ENCODE results near the gene C1QL1. TPM values are rescaled to one million over a fixed set of nuclear protein-coding genes. Genes with fewer than 3 reads are reported as not detected.

C1QL1 gene
- total and polyA plus RNA-seq, 2 of the 13 experiments (the other 11 are each of a cell fraction or from before 2014, with no cell fraction given) = 0.11 TPM

DNA sequence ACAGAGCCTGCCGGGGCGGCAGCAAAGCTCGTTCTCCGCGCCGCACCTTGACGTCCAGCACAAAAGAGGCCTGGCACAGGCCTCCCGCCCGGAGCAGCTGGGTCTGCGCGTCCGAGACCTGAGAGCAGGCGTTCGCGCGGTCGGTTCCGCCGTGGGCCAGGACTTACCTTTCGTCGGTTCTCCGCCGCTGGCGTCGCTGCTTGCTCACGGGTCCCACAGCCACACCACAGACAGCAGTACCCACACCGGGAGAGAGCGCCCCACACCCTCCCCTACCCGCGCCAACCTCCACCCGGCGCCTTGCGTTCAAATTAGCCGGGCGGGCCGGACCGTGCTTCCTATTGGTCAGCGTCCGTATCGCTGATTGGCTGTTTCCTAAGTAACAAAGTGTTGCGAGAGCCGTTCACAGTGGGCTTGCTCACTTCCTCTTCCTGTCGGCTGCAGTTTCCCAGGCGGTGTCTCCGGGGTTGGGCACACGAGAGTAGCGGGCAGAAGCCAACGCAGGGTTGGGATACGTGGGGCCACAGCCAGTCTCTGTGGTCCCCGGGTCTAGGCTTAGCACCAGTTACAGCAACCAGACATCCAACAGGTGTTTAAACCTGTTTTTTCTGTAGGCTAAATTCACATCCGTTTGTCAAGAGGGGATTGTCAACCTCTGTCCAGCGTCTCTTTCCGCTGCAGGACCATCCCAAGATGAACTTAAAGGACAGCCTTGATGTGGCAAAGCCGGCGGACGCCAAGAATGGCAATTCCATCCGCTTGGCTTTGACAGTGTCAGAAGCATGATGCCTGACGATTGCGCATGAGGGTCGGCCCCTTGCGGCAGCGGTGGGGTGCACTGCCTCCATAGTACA is 20.4 kb downstream of the C1QL1 start, which contains the start of gene KIF18B (continued):
- TF ChIP-seq TSC22D2 (CRISPR knock-in tag; IDR thresholded peaks at IDR 0.05; ENCODE audit: borderline replicate concordance) (0 out of 2 replicates have a peak, but pooled peaks have one; percentile 43), HOXA7 (CRISPR knock-in tag; IDR thresholded peaks at IDR 0.05) (no peak), ZNF34 (CRISPR knock-in tag; IDR thresholded peaks at IDR 0.05; ENCODE audit: borderline replicate concordance) (0 out of 2 replicates have a peak, but pooled peaks have one; percentile 48), MYNN (CRISPR knock-in tag; IDR thresholded peaks at IDR 0.05; ENCODE audit: low read depth) (no peak), SMAD3 (CRISPR knock-in tag; IDR thresholded peaks at IDR 0.05) (no peak), PHF8 (CRISPR knock-in tag; IDR thresholded peaks at IDR 0.05) (peak; percentile 84), SRSF9 (IDR thresholded peaks at IDR 0.05; ENCODE audit: borderline replicate concordance, insufficient read depth, low read depth, low read length, poor library complexity, severe bottlenecking) (no peak), KDM3A (CRISPR knock-in tag; IDR thresholded peaks at IDR 0.05; ENCODE audit: low read depth) (no peak), GATAD1 (CRISPR knock-in tag; IDR thresholded peaks at IDR 0.05) (peak; percentile 91), TRIM24 (CRISPR knock-in tag; IDR thresholded peaks at IDR 0.05) (no peak), MED13 (CRISPR knock-in tag; IDR thresholded peaks at IDR 0.05) (peak; percentile 22; the same call in 1 of the 2 replicates), FOSL1 (CRISPR knock-in tag; IDR thresholded peaks at IDR 0.05; ENCODE audit: borderline replicate concordance) (no peak), ZNF256 (CRISPR knock-in tag; conservative IDR thresholded peaks at IDR 0.05) (peak; percentile 41; the same call in 1 of the 2 replicates), KMT2B (CRISPR knock-in tag; IDR thresholded peaks at IDR 0.05) (peak; percentile 90)
- TF ChIP-seq, protein P1, sequence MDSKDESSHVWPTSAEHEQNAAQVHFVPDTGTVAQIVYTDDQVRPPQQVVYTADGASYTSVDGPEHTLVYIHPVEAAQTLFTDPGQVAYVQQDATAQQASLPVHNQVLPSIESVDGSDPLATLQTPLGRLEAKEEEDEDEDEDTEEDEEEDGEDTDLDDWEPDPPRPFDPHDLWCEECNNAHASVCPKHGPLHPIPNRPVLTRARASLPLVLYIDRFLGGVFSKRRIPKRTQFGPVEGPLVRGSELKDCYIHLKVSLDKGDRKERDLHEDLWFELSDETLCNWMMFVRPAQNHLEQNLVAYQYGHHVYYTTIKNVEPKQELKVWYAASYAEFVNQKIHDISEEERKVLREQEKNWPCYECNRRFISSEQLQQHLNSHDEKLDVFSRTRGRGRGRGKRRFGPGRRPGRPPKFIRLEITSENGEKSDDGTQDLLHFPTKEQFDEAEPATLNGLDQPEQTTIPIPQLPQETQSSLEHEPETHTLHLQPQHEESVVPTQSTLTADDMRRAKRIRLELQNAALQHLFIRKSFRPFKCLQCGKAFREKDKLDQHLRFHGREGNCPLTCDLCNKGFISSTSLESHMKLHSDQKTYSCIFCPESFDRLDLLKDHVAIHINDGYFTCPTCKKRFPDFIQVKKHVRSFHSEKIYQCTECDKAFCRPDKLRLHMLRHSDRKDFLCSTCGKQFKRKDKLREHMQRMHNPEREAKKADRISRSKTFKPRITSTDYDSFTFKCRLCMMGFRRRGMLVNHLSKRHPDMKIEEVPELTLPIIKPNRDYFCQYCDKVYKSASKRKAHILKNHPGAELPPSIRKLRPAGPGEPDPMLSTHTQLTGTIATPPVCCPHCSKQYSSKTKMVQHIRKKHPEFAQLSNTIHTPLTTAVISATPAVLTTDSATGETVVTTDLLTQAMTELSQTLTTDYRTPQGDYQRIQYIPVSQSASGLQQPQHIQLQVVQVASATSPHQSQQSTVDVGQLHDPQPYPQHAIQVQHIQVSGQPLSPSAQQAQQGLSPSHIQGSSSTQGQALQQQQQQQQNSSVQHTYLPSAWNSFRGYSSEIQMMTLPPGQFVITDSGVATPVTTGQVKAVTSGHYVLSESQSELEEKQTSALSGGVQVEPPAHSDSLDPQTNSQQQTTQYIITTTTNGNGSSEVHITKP (CRISPR knock-in tag; IDR thresholded peaks at IDR 0.05; ENCODE audit: low read depth) = no peak
- TF ChIP-seq, protein P2, sequence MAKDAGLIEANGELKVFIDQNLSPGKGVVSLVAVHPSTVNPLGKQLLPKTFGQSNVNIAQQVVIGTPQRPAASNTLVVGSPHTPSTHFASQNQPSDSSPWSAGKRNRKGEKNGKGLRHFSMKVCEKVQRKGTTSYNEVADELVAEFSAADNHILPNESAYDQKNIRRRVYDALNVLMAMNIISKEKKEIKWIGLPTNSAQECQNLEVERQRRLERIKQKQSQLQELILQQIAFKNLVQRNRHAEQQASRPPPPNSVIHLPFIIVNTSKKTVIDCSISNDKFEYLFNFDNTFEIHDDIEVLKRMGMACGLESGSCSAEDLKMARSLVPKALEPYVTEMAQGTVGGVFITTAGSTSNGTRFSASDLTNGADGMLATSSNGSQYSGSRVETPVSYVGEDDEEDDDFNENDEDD (CRISPR knock-in tag; IDR thresholded peaks at IDR 0.05; ENCODE audit: borderline replicate concordance) = peak; percentile 100
- TF ChIP-seq, protein P3, sequence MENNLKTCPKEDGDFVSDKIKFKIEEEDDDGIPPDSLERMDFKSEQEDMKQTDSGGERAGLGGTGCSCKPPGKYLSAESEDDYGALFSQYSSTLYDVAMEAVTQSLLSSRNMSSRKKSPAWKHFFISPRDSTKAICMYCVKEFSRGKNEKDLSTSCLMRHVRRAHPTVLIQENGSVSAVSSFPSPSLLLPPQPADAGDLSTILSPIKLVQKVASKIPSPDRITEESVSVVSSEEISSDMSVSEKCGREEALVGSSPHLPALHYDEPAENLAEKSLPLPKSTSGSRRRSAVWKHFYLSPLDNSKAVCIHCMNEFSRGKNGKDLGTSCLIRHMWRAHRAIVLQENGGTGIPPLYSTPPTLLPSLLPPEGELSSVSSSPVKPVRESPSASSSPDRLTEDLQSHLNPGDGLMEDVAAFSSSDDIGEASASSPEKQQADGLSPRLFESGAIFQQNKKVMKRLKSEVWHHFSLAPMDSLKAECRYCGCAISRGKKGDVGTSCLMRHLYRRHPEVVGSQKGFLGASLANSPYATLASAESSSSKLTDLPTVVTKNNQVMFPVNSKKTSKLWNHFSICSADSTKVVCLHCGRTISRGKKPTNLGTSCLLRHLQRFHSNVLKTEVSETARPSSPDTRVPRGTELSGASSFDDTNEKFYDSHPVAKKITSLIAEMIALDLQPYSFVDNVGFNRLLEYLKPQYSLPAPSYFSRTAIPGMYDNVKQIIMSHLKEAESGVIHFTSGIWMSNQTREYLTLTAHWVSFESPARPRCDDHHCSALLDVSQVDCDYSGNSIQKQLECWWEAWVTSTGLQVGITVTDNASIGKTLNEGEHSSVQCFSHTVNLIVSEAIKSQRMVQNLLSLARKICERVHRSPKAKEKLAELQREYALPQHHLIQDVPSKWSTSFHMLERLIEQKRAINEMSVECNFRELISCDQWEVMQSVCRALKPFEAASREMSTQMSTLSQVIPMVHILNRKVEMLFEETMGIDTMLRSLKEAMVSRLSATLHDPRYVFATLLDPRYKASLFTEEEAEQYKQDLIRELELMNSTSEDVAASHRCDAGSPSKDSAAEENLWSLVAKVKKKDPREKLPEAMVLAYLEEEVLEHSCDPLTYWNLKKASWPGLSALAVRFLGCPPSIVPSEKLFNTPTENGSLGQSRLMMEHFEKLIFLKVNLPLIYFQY (CRISPR knock-in tag; IDR thresholded peaks at IDR 0.05; ENCODE audit: borderline replicate concordance) = no peak
- TF ChIP-seq, protein P4, sequence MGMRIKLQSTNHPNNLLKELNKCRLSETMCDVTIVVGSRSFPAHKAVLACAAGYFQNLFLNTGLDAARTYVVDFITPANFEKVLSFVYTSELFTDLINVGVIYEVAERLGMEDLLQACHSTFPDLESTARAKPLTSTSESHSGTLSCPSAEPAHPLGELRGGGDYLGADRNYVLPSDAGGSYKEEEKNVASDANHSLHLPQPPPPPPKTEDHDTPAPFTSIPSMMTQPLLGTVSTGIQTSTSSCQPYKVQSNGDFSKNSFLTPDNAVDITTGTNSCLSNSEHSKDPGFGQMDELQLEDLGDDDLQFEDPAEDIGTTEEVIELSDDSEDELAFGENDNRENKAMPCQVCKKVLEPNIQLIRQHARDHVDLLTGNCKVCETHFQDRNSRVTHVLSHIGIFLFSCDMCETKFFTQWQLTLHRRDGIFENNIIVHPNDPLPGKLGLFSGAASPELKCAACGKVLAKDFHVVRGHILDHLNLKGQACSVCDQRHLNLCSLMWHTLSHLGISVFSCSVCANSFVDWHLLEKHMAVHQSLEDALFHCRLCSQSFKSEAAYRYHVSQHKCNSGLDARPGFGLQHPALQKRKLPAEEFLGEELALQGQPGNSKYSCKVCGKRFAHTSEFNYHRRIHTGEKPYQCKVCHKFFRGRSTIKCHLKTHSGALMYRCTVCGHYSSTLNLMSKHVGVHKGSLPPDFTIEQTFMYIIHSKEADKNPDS (CRISPR knock-in tag; IDR thresholded peaks at IDR 0.05) = no peak

All from HepG2 (cell line).